Gastrocnemius medialis (tissue), 4 donors: ENCODE results near the gene UNC80. TPM values are rescaled to one million over a fixed set of nuclear protein-coding genes. Genes with fewer than 3 reads are reported as not detected.

ENCODE experiments used
- ATAC-seq, 2 donors: fragments of 150-250 bp; one replicate each; pipeline ENCODE4 v1.9.1; 2016
- DNase-seq, 2 donors: peaks; one replicate each; pipeline ENCODE4 v3.0.0-alpha.2; 2019
- H3K27ac ChIP-seq, 4 donors: fragments of 200-600 bp; sonication (generic); 1 replicate in 1 of 4; 2 replicates in 3 of 4; pipeline ENCODE4 v1.5.1; 2016 to 2018; ENCODE audit warnings: mild to moderate bottlenecking in 2 of 4, moderate library complexity in 1 of 4
- H3K27me3 ChIP-seq, 3 donors: fragments of 200-600 bp; sonication (generic) in 2 of 3; 1 replicate in 1 of 3; 2 replicates in 2 of 3; pipeline versions ENCODE4 v1.5.1 to v1.6.0; 2016 to 2019; ENCODE audit warnings: mild to moderate bottlenecking in 1 of 3, moderate library complexity in 1 of 3
- H3K36me3 ChIP-seq, 2 donors: fragments of 200-600 bp; sonication (generic) in 1 of 2; one replicate each; pipeline ENCODE4 v1.5.1; 2017 to 2018
- H3K4me1 ChIP-seq, 2 donors: fragments of 200-600 bp; sonication (generic) in 1 of 2; one replicate each; pipeline ENCODE4 v1.5.1; 2016 to 2017; ENCODE audit warnings: mild to moderate bottlenecking in 2 of 2
- H3K4me3 ChIP-seq, 4 donors: fragments of 200-600 bp; sonication (generic) in 3 of 4; 1 replicate in 1 of 4; 2 replicates in 3 of 4; pipeline ENCODE4 v1.5.1; 2016 to 2019; ENCODE audit warnings: mild to moderate bottlenecking in 2 of 4
- H3K9me3 ChIP-seq, 3 donors: fragments of 200-600 bp; sonication (generic) in 2 of 3; 1 replicate in 1 of 3; 2 replicates in 2 of 3; pipeline ENCODE4 v1.5.1; 2016 to 2019
- POLR2A ChIP-seq, 2 donors: fragments of 450-650 bp; IDR thresholded peaks; one replicate each; pipeline ENCODE4 v1.6.1; 2017; ENCODE audit warnings: antibody characterized with exemption in 2 of 2, mild to moderate bottlenecking in 2 of 2, moderate library complexity in 2 of 2
- in situ Hi-C, 4 donors: fragments of 200-750 bp; cut with MboI; loops; one replicate each; pipeline versions ENCODE4 v1.15.0 to v1.8.0; 2017; ENCODE audit warnings: low sequenced_read_pairs in 4 of 4
- intact Hi-C: fragments of 100-400 bp; cut with DNase I; formaldehyde crosslinking; loops from one replicate; pipeline ENCODE4 v1.15.1; 2023; ENCODE audit warnings: low total_unique reads
- total RNA-seq, 4 donors: library from RNA; depleted of rRNA; stranded (reverse); fragments of >200 nt; gene quantifications; one replicate each; pipeline versions ENCODE4 v1.1.0 to v1.2.3, GENCODE V29; 2016
- TF ChIP-seq, protein P1 (sequence below), 5 experiments: fragments of 450-650 bp in 3 of 5; fragments of 200-600 bp in 2 of 5; sonication (generic) in 2 of 5; IDR thresholded peaks in 4 of 5; conservative IDR thresholded peaks in 1 of 5; 1 replicate in 4 of 5; 2 replicates in 1 of 5; pipeline ENCODE4 v1.5.1; 2016 to 2019; ENCODE audit warnings: antibody characterized with exemption in 5 of 5, mild to moderate bottlenecking in 3 of 5, moderate library complexity in 3 of 5

The UNC80 gene
- total RNA-seq, 4 donors from 2014 or later = not detected

DNA sequence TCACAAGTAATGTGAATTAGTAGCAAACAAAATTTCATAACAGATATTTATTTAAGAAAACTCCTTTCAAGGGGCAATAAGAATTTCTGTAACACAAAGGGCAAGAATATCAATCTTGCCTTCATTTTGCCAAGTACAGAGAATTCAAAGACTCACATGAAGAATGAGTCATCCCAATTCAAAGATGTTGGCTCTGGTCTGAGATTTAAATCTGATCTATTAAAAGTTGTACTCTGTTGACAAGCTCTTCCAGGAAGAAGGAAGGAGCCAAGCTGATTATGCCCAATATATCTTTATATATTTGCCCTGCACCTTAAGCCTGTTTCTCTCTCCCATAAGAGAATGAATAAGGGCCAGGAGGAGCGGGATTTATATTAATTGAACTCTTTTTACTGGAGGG lies 174.9 kb downstream of the UNC80 start:
- intact Hi-C loops (no loop called here), in situ Hi-C loops (no loop called here)
- TF ChIP-seq, protein P1, sequence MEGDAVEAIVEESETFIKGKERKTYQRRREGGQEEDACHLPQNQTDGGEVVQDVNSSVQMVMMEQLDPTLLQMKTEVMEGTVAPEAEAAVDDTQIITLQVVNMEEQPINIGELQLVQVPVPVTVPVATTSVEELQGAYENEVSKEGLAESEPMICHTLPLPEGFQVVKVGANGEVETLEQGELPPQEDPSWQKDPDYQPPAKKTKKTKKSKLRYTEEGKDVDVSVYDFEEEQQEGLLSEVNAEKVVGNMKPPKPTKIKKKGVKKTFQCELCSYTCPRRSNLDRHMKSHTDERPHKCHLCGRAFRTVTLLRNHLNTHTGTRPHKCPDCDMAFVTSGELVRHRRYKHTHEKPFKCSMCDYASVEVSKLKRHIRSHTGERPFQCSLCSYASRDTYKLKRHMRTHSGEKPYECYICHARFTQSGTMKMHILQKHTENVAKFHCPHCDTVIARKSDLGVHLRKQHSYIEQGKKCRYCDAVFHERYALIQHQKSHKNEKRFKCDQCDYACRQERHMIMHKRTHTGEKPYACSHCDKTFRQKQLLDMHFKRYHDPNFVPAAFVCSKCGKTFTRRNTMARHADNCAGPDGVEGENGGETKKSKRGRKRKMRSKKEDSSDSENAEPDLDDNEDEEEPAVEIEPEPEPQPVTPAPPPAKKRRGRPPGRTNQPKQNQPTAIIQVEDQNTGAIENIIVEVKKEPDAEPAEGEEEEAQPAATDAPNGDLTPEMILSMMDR (IDR thresholded peaks at IDR 0.05 in 4 of 5, conservative IDR thresholded peaks at IDR 0.05 in 1 of 5) = no peak
- TF ChIP-seq POLR2A (IDR thresholded peaks at IDR 0.05) = no peak
- Histone ChIP-seq H3K27me3 (no peaks in the 10 kb centered on the region), H3K27ac (no peak overlapping the region), H3K36me3 (no peaks in the 10 kb centered on the region), H3K9me3 (no peaks in the 10 kb centered on the region), H3K4me3 (no peak overlapping the region), H3K4me1 (no peaks in the 10 kb centered on the region)
- no peak for DNase-seq
- ATAC-seq = no peak

DNA sequence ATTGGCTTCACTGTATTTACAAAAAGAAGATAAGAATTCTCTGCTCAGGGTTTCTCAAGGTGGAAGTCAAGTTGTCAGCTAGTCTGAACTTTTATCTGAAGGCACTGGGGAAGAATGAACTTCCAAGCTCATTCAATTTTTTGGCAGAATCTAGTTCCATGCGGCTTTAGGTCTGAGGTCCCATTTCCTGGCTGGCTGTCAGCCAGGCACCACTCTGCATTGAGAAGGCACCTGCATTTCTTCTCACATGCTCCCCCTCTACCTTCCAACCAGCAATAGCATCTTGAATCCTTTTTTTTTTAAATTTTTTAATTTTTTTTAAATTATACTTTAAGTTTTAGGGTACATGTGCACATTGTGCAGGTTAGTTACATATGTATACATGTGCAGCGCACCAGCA lies 184.6 kb downstream of the UNC80 start:
- TF ChIP-seq, protein P1 (IDR thresholded peaks at IDR 0.05 in 4 of 5, conservative IDR thresholded peaks at IDR 0.05 in 1 of 5) = no peak
- TF ChIP-seq POLR2A (IDR thresholded peaks at IDR 0.05) = no peak
- Histone ChIP-seq H3K27ac (no peak overlapping the region), H3K36me3 (no peaks in the 10 kb centered on the region), H3K4me3 (no peak overlapping the region), H3K4me1 (no peaks in the 10 kb centered on the region), H3K27me3 (no peaks in the 10 kb centered on the region), H3K9me3 (no peaks in the 10 kb centered on the region)
- no peak for DNase-seq
- intact Hi-C loops = no loop called here
- in situ Hi-C loops = loop anchor here in 1 of 4 donors (25.0 kb wide), 1 partner anchor 619 kb away; no protein-coding TSS in a partner anchor
- ATAC-seq = no peak

DNA sequence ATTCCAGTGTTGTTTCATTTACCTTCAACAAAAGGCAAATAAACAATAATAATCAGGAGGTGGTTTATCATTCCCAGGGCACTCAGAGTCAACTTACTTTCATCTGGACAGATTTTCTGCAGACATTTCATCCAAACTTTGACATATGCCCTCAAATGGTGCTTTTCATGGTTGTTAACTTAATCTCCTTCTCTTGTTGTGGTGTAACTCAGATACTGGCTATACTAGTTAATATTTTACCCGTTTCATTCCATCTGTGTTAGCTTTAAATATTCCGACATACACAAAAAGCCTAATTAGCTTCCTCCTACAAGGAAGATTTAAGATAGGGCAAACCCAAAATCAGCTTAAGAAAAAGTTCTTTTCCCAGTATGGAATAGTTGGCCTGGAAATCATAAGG lies 186.4 kb downstream of the UNC80 start:
- H3K4me3 ChIP-seq = no peak overlapping the region
- H3K9me3 ChIP-seq = no peaks in the 10 kb centered on the region
- H3K36me3 ChIP-seq = no peaks in the 10 kb centered on the region
- H3K27ac ChIP-seq = no peak overlapping the region
- in situ Hi-C loops (loop anchor here in 1 of 4 donors (25.0 kb wide), 1 partner anchor 621 kb away; no protein-coding TSS in a partner anchor), intact Hi-C loops (no loop called here)
- ATAC-seq (no peak), DNase-seq (no peak)
- TF ChIP-seq, protein P1 (IDR thresholded peaks at IDR 0.05 in 4 of 5, conservative IDR thresholded peaks at IDR 0.05 in 1 of 5) = no peak
- no peak for TF ChIP-seq POLR2A (IDR thresholded peaks at IDR 0.05)
- H3K27me3 ChIP-seq = no peaks in the 10 kb centered on the region
- no peaks in the 10 kb centered on the region for H3K4me1 ChIP-seq

DNA sequence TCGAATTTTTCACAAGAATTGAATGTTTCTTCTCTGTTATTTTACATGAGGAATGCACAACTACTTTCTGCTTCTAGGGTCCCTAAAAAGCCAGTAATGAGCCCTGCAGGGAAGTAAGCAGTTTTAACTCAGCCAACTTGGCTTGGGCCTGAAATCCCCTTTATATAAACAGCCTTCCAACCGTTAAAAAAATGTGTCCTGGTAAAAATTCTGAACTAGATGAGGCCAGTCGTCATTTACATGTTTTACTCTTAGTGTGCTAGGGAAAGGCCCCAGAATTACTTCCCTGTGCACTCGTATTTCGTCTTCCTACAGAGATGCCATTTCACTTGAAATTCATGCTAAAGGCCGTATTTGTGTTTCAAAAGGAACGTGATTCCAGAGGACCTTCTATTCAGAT lies 188.4 kb downstream of the UNC80 start:
- no peak overlapping the region for H3K27ac ChIP-seq
- no peak for DNase-seq
- H3K4me3 ChIP-seq = no peak overlapping the region
- in situ Hi-C loops (loop anchor here in 1 of 4 donors (25.0 kb wide), 1 partner anchor 623 kb away; no protein-coding TSS in a partner anchor), intact Hi-C loops (no loop called here)
- TF ChIP-seq, protein P1 (IDR thresholded peaks at IDR 0.05 in 4 of 5, conservative IDR thresholded peaks at IDR 0.05 in 1 of 5) = no peak
- TF ChIP-seq POLR2A (IDR thresholded peaks at IDR 0.05) = no peak
- H3K9me3 ChIP-seq = no peaks in the 10 kb centered on the region
- no peak for ATAC-seq
- no peaks in the 10 kb centered on the region for H3K27me3 ChIP-seq
- H3K36me3 ChIP-seq = no peaks in the 10 kb centered on the region
- H3K4me1 ChIP-seq = no peaks in the 10 kb centered on the region
